ENCODE data around the gene LRRK1. TPM values are rescaled to one million over a fixed set of nuclear protein-coding genes. Genes with fewer than 3 reads are reported as not detected.

Gene LRRK1
- total and polyA plus RNA-seq, 8 donors: 4.3 to 19.4 (median 11.1) TPM

GRCh38 chr15:100999369-100999768, 80.2 kb downstream of the LRRK1 start:
- DNase-seq (no peak), ATAC-seq (peak in 1 of 4 donors; percentile 30), FAIRE-seq (no peak)
- Histone ChIP-seq H3K36me3 (no peaks in the 10 kb centered on the region), H3K9me3 (no peaks in the 10 kb centered on the region), H3K27ac (no peak overlapping the region), H3K4me3 (no peak overlapping the region), H3K27me3 (no peaks in the 10 kb centered on the region), H3K4me1 (no peaks in the 10 kb centered on the region)
- intact Hi-C loops (cut with DNase I): no loop called here
- WGBS, 2 donors: 50 to 53% methylated on average over 3 of the region's 3 CpGs
- TF ChIP-seq, protein P1, sequence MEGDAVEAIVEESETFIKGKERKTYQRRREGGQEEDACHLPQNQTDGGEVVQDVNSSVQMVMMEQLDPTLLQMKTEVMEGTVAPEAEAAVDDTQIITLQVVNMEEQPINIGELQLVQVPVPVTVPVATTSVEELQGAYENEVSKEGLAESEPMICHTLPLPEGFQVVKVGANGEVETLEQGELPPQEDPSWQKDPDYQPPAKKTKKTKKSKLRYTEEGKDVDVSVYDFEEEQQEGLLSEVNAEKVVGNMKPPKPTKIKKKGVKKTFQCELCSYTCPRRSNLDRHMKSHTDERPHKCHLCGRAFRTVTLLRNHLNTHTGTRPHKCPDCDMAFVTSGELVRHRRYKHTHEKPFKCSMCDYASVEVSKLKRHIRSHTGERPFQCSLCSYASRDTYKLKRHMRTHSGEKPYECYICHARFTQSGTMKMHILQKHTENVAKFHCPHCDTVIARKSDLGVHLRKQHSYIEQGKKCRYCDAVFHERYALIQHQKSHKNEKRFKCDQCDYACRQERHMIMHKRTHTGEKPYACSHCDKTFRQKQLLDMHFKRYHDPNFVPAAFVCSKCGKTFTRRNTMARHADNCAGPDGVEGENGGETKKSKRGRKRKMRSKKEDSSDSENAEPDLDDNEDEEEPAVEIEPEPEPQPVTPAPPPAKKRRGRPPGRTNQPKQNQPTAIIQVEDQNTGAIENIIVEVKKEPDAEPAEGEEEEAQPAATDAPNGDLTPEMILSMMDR (IDR thresholded peaks at IDR 0.05): no peak

DNA sequence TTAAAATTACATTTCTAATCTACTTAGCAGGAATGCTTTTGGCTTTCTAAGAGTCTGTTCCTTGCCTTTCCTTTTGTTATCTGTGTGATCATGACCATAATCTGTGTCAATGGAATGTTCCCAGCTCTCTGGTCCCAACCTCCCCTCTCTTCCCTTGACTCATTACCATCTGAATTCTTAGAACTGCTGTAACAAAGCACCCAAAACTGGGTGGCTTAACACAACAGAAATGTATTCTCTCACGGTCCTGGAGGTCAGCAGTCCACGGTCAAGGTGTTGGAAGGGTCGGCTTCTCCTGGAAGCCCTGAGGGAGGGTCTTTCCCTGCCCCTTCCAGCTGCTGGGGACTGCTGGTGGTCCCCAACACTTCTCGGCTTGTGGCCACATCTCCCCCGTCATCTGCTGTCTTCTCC, 81.1 kb downstream of the LRRK1 start:
- Histone ChIP-seq H3K36me3 (no peaks in the 10 kb centered on the region), H3K4me3 (no peak overlapping the region), H3K27ac (no peak overlapping the region), H3K4me1 (no peaks in the 10 kb centered on the region), H3K9me3 (no peaks in the 10 kb centered on the region), H3K27me3 (no peaks in the 10 kb centered on the region)
- FAIRE-seq: no peak
- 85 to 93% methylated on average over 5 of the region's 5 CpGs for WGBS, 2 donors
- peak in 1 of 6 donors; percentile 5 for DNase-seq
- intact Hi-C loops (cut with DNase I): loop anchor here in 1 of 3 donors (5.0 kb wide), 1 partner anchor 373 kb away; no protein-coding TSS in a partner anchor
- no peak for ATAC-seq
- TF ChIP-seq, protein P1 (IDR thresholded peaks at IDR 0.05): no peak

- DNase-seq (peak in 1 of 6 donors; percentile 2), FAIRE-seq (no peak), ATAC-seq (no peak)
- intact Hi-C loops (cut with DNase I): loop anchor here in 1 of 3 donors (5.0 kb wide), 1 partner anchor 374 kb away; no protein-coding TSS in a partner anchor
- Histone ChIP-seq H3K4me3 (no peak overlapping the region), H3K4me1 (no peaks in the 10 kb centered on the region), H3K36me3 (no peaks in the 10 kb centered on the region), H3K9me3 (no peaks in the 10 kb centered on the region), H3K27ac (no peak overlapping the region), H3K27me3 (no peaks in the 10 kb centered on the region)
- TF ChIP-seq, protein P1 (IDR thresholded peaks at IDR 0.05): no peak
- 90 to 93% methylated on average over 6 of the region's 6 CpGs for WGBS, 2 donors
These were observed 81.9 kb downstream of the LRRK1 start for GRCh38 chr15:101001056-101001455.

DNA sequence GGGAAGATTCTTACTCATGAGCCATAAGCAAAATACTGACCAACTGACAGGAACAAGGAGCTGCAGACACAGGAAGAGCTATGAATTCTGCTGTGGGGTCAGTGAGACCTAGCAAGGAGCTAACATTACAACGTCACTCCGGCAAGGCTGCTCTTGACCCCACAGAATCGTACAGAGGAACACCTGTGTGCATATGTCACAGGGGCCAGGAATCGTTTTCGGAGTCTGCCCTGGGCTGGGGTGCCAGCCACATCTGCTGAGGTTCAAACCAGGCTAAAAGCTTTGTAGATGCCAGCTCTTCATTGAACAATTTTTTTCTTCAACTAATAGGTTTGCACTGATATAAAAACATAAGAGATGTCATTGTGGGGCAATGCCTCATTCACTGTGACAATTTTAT, 82.6 kb downstream of the LRRK1 start:
- 85 to 96% methylated on average over 5 of the region's 5 CpGs for WGBS, 2 donors
- Histone ChIP-seq H3K4me3 (no peak overlapping the region), H3K27ac (no peak overlapping the region), H3K27me3 (no peaks in the 10 kb centered on the region), H3K36me3 (no peaks in the 10 kb centered on the region), H3K9me3 (no peaks in the 10 kb centered on the region), H3K4me1 (no peaks in the 10 kb centered on the region)
- DNase-seq: peak in 1 of 6 donors; percentile 3
- TF ChIP-seq, protein P1 (IDR thresholded peaks at IDR 0.05): no peak
- no peak for FAIRE-seq
- intact Hi-C loops (cut with DNase I): loop anchor here in 1 of 3 donors (5.0 kb wide), 1 partner anchor 374 kb away; no protein-coding TSS in a partner anchor
- no peak for ATAC-seq

- FAIRE-seq (no peak), DNase-seq (peak in 1 of 6 donors; percentile 2), ATAC-seq (no peak)
- peaks cover 0 to 7% (median 0%) of the 10 kb centered on the region in 3 donors for H3K4me1 ChIP-seq
- no peak overlapping the region for H3K4me3 ChIP-seq
- TF ChIP-seq, protein P1 (IDR thresholded peaks at IDR 0.05): no peak
- no peak overlapping the region for H3K27ac ChIP-seq
- H3K36me3 ChIP-seq: no peaks in the 10 kb centered on the region
- WGBS, 2 donors: 67 to 79% methylated on average over 1 of the region's 1 CpG
- intact Hi-C loops (cut with DNase I): loop anchor here in 1 of 3 donors (5.0 kb wide), 1 partner anchor 376 kb away; no protein-coding TSS in a partner anchor
- H3K9me3 ChIP-seq: no peaks in the 10 kb centered on the region
- H3K27me3 ChIP-seq: no peaks in the 10 kb centered on the region
These were observed 83.9 kb downstream of the LRRK1 start for GRCh38 chr15:101003081-101003480.
